Measurements from ENCODE around the gene HNRNPAB.

GRCh38 chr5:178209334-178210072 lies 5.2 kb downstream of the HNRNPAB start:
- no peak for TF ChIP-seq EZH2phosphoT487 (IDR thresholded peaks at IDR 0.05; ENCODE audit: insufficient read depth, low read depth)
- no peak for TF ChIP-seq EZH2 (IDR thresholded peaks at IDR 0.05; ENCODE audit: insufficient read depth, poor library complexity, severe bottlenecking)
